NCI-H82 treated with DMSO at 0.1 percent for 48 hours (cell line): ENCODE results near the gene HS1BP3.

ENCODE experiments used
- DNase-seq: peaks from one replicate; lab custom pipeline; 2025; ENCODE audit not compliant: unreplicated experiment; lab: John Stamatoyannopoulos, UW

The HS1BP3 gene

DNA sequence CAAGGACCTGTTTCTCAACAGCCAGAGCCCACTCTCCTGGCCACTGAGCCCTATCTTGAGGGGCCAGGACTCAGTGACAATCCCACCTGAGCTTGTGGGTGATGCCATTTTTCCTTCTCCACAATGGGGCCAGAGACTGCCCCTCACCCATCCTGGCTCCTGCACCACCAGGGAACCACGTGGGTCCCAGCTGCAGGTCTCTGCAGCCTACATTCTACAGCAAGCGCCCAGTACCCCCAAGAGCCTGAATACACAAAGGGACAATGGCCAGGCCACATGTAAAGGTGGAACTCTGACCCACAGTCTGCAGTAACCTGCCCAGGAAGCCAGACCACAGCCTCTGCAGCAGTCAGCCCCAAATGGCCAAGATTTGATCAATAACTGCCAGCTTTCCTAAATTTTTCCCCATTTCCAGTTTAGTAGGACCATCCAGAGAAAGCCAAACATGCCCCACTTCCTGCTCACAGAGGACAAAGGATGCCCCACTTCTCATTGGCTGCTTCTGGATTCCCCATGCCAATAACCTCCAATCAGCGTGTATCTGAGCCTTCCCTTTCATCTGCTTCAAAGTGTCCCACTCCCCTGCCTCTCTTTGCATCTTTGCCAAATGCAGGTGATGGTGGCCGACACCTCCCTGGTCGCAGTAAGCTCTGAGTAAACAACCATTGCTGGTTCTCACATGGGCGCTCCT, 19.1 kb downstream of the HS1BP3 start:
- no peak for DNase-seq

DNA sequence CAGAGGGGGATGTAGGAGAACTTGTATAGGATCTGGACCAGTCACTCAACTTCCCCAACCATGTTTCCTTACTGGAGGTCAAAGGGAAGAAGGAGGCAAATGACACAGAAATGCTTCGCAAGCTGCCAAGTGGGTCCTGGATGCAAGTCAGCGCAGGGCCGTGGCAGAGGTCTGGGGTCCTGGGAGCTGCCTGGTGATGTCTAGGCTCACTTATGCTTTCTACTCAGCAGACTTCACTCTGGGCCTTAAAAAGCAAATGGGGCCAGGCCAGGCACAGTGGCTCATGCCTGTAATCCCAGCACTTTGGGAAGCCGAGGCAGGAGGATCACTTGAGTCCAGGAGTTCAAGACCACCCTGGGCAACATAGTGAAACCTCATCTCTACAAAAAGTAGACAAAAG, 19.9 kb downstream of the HS1BP3 start:
- no peak for DNase-seq

DNA sequence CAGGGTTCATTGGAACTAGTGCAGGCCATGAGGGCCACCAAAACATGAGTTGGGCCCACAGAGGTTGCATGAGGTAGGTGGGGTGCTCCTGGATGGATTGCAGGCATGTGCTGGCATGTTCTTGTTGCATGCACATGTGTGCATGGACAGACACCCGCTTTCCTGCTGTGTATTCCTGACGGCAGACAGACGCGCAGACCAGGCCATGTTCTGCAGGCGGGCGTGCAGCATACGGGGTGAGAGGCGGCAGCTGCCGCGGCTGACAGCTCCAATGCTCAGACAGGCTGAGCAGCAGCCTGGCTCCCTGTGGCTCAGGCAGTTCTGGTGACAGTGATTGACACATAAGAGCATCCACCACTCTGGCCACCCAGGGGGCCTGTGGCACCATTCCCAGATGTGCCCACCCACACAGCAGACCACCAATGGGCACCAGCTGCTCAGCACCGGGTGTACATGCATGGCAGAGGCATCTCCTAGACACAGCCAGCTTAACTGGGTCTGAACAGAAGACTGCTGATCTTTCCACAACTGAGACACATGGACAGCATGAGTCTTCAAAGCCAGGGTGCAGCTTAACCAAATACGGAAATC, 21.2 kb downstream of the HS1BP3 start:
- DNase-seq: no peak

DNA sequence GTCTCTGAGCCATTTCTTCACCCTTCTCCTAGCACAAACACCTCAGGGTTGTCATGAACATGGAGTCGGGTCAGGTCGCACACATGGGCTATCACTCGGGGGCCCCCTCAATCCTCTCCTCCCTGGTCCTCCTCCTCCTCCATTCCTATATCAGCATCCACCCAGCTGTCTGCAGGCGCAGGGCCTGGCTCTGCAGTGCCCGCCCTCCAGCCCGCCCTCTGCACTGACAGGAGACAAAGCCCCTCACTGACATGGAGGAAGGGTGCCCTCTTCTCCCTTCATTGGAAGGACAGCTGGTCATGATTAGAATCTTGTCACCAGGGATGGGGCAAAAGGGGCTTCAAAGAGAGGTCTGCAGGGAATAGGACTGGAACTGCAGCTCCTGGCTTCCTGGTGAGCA, 21.7 kb downstream of the HS1BP3 start:
- DNase-seq: no peak

DNA sequence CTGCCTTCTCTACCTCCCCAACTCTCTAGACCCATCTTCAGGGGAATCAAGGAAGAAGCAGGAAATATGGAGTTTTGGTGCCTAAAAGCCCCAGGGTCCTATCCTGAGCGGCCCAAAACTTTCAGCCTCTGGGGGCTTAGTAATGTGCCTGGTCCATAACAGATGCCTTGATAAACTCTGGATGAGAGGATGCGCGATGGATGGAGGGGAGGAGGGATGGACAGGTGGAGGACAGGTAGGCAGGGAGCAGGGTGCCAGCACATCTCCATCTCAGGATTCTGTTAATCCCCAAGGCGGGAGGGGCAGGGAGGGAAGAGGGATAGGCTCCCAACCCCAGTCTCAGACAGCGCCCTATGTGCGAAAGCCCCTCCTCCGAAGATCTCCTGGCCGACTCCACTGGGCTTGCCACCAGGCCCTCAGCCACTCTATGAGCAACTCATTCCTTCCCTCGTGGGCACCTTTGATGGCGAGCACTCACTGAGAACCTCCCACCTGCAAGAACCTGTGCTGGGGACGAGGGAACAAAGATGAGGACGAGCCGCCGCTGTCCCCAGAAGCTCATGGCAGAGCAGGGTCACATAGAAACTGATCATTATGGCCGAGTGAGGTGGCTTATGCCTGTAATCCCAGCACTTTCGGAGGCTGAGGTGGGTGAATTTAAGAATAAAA, 23.1 kb downstream of the HS1BP3 start:
- DNase-seq: no peak

DNA sequence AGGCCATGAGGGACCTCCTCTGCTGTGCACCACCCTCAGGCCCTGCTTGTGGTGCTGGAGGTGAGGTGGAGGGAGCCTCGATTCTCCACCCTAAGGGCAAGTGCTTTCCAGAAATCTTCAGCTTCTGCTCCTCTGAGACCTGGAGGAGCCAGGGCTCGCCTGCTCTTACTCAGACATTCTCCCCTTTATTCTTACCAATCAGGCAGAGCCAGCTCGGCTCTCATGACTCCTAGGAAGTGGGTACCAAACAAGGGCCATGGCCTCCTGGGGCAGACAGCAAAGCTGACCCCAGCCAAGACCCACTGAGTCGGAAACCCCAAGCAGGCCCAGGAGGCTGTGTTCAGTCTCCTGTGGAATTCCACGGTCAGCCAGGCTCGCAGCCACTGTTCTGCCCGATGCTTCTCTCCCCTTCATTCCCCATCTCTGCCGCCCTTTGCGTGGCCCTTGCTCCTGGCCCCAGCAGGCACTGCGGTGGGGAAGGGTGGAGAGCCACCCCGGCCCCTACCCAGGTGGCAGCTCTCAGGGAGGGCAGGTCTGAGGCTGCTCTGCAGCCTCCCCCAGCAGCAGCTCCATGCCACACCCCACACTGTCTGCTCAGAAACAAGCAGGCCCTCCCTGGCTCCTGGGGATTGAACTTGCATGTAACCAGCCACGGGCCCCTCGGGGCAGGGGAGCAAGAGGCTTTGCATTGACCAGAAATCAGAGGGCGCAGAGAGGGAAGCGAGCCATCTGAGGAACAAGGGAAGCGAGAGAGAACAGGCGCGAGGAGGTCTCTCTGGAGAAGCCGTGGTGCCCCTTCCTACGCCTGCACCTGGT, 24.0 kb downstream of the HS1BP3 start:
- DNase-seq: no peak

DNA sequence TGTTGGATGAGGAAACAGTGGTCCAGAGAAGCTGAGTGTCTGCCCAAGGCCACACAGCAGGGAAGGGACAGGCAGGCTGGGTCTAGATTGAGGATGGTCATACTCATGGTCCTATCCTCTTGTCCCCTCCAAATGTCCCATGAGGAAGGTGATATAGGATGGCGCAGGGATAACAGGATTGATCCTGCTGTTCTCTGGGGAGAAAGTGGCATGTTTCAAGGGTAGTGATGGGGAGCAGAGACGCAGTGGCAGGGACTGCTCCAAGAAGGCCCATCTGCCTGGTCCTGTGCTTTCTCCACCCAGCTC, 24.6 kb downstream of the HS1BP3 start:
- no peak for DNase-seq

DNA sequence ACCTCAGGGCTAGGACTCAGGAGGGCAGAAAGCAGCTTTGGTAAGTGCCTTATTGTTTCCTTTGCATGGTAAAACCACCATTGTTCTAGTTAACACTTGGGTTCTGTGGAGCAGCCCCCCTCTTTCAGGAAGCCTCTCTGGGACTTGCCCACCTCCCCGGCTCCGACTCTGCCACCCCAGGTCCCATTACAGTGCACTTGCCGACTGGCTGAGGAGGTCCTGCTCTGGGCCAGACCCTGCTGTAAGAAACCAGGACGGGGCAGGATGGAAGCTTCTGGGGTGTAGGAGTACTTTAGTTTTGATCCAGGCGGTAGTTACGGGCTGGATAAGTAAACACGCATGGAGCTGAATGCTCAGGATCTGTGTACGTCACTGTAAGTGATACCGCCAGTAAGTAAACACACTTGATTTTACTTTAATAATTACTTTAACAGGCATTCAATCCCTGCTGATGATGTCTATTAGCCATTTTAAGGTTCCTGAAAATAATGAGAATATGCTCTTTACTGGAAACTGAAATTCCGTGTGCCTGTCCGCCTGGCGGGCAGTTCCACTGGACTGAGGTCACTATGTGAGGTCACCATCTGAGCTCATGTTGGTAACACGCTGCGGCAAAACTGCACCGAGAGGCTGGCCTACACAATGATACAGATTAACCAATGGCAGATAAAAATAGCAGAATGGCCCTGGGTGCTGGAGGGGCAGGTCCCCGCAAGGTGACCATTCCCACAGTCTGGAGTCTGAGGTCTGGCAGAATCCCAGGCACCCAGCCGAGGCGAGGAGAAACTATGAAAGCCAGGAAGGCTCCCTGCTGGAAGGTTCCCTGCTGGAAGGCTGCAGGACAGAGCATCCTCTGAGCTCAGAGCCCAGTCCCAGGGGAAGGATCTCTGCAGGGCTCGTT, 25.2 kb downstream of the HS1BP3 start:
- DNase-seq: no peak

DNA sequence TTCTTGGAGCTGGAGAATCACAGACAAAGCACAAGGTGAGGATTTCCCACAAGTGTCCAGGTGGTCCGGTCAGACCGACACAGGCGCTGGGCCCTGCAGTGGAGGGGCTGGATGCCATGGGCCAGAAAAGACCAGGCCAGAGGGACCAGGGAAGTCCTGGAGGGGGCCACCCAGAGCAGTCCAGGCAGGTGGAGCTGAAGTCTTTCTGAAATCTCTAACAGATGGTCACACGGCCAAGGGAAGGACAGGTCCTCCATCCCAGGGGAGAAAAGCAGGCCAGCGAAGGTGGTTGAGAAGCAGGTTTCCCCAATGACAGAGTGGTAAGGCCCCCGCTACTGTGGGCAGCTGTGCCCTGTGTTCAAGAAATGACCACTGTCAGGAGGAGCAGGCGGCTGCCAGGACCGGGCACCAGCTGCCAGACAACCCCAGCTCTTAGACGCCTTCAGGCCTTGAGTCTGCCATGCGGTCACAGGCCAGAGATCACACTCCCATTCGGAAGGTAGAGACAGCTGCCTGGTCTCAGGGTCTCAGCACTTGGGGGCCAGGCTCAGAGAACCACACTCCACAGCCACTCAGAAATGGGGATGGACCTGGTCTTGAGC, 25.9 kb downstream of the HS1BP3 start:
- no peak for DNase-seq

DNA sequence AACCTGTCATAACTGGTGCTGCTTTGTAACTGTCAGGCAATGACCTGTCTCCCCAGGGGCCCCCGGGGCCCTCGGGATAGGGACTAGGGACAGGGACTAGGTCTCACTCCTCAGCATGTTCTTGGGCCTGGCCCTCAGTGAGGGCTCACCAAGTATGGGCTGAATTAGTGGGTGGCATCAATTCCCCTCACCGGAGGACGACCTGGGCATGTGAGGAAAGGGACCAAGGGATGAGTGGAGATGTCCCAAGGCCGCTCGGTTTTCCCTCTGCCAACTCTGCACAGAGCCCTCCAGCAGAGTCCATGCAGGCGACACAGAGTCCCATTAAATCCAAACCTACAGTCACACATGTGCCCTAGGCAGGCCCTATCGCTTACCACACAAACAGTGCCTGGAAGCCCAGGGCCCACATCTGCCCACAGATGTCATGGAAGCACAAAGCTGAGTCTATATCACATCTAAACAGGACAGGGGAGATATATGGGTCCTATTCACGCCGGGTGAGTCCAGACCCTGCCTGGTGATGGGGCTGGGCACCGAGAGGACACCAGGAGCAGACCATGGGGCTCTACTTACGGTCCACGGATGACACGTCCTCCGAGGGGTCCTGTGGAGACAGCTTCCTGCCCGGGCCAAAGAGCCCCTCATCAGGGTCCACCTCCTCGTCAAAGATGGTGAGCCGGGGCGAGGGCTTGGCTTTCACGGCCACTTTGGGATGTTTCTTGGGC, 26.6 kb downstream of the HS1BP3 start:
- no peak for DNase-seq

DNA sequence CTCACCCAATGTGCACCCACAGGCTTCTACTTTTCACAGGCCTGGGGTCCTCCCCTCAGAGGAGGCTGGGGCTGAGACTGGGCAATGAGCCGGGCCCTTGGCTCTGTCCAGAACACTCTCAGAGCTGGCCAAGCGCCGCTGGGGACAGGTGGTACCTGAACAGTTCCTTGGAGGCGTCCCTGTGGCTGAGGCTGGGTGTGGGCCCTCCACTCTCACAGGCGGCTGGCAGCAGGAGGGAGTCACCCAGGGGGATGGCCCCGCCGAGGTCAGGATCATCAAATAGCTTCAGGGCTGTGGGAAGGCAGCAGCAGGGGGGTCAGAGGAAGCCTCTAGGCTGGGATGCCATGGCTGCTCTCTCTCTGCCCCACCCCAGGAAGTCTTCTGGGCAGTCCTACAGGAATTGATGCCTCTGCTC, 27.1 kb downstream of the HS1BP3 start:
- no peak for DNase-seq

DNA sequence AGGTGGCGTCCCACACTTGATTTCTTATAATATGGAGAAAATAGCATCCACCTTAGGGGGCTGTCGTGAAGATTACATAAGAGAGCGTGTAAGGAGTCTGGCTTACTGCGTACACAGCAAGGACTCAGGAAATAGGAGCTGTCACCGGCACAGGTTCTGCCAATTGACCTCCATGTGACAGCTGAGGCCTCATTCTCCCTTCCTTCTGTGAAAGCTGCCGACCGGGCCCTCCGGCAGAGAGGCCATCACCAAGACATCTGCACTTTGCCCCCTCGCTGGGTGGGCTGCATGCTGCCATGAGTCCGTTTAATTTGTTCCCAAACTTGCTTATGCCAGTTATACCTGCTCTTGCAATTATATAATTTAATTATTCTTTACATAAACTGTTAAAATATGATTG, 27.7 kb downstream of the HS1BP3 start:
- DNase-seq: no peak

DNA sequence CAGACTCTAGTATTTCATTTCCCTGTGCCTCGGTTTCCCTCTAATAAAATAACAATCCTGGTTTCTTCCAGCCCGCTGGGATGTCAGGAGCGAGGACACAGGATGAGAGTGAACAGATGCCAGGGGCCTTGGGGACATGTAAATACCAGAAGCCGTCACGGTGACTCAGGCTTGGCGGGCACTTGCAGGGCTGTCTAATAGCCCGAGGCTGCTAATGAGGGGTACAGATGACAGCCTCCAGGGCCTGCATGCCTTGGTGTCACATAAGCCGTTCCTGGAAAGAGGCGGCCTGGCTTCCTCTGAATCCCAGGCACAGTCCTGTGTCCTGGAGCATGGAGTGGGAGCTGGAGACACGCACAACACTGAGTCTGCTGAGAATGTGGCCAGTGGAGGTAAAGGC, 28.2 kb downstream of the HS1BP3 start:
- DNase-seq: peak; percentile 41

DNA sequence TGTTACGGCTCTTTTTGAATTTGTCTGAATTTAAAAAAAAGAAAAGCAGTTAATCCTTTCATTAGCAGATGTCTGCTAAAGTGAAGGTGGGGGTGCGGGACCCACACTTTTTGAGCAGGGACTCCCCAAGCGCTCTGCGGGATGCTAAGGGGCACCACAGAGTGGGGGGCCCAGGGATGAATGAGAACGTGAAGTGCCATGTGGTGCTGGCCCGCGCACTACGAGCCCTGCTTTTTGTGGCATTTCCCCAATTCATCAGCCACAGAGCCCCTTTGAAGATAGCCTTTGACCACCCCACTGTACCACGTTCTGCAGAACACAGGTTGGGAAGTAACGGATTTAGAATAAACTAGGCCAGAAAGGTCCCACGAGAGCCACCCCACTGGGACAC, 28.6 kb downstream of the HS1BP3 start:
- DNase-seq: no peak

DNA sequence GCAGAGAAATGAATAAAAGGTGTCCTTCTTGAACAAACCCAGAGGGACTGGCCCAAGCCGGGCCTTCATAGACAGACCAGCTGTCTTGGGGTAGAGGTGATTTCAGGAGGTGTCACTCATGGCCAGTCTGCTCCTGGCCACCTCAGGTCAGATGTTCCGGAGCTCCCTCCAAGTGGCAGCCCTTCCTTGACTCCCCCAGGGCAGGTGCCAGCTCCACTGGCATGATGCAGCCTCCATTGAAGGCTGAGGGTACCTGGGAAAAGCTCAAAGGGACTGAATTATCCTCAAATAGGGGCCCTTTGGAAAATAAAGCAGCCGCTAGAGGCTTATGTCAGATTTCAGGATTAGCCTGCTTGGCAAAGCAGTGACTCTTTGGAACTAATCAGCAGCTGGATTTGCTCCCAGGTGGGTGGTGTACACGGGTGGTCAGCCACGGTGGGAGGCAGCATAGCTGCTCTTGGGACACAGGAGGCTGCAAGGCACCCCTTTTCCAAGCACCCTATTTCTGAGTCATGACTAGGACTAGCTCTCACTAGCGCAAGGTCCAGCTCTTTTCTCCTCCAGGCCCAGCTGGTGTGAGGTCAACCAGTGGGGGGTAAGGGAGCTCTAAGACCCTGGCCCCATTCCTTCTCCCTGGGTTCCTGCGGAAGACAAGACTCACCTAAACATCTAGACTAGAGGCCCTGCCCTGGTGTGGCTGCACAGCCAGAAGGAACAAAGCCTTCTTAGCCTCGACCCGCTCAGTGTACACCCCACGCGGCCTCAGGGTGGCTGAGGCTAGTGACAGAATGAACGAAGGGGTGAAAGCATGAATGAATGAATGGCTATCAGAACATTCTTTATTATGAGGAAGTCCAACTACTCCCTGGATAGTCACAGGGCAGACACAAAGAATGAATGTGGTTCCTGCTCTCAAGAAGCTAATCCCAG, 29.3 kb downstream of the HS1BP3 start:
- peak; percentile 16 for DNase-seq

DNA sequence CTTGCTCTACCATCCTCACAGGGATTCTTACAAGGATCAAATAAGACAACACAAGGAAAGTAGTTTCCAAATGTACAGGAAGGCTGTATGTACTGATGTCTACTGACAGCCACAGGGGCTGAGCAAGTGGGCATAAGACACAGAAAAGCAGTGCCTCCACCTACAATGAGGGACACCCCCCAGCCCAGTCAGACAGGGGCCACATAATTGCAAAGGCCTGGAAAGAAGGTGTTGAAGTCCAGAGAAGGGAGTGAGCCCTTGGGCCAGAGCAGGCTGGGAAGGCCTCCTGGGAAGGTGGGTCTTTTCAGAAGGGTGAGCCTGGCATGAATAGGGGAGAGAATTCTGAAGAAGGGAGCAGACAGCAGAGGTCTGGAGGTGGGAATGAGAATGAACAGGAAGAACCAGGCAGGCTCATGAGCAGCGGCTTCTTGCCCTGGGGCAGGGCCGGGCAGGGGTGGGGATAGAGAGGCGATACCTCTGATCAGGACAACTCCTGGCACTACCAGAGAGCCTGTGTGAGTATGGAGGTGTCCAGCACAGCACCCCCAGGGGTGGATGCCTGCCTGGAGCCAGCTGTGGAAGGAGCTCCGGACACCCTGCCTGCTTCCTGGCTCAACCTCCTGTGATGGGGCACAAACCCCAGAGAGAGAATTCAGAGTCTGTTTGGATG, 30.1 kb downstream of the HS1BP3 start:
- DNase-seq: no peak

DNA sequence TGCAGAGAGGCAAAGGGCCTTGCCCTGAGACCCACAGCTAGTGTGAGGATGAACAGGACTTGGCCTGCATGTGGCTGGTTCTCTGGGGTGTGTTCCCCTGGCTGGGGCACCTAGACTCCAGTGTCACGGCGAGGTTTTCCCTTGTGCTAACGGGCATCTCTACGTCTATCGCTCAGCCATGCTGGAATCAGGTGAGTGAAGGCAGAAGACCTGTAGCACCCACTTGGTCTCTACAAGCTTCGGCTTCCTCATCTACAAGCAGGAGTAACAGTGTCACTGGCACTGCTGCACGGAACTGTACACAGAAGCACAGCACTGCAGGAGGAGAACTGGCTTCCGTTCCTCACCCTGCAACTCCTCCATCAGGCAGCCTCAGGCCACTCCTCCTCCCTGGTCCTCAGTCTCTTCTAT, 30.6 kb downstream of the HS1BP3 start:
- DNase-seq: no peak

DNA sequence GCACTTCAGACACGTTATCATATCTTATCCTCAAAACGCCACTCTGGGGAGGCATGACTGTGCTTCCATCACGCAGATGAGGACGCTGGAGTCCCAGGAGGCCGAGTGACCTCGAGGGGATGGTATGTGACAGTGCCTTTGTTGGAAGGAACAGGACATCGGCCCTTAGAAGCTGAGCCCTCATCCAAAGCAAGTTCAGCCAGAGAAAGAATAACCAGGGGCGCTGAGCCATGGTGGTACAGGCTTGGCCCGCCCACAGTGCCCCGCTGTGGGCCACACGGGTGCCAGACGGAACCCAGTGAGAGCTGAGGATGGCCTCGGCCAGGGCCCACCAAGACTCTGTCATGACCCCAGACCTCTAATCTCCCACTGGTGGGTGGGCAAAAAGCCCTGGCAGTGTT, 31.3 kb downstream of the HS1BP3 start:
- DNase-seq: no peak
